Measurements from ENCODE around the gene CREB3L2. TPM values are rescaled to one million over a fixed set of nuclear protein-coding genes. Genes with fewer than 3 reads are reported as not detected.

Gene CREB3L2
- total and polyA plus RNA-seq, 2 donors (not counting 1 experiment from before 2014, with no cell fraction given): 13.8 to 25.1 TPM

DNA sequence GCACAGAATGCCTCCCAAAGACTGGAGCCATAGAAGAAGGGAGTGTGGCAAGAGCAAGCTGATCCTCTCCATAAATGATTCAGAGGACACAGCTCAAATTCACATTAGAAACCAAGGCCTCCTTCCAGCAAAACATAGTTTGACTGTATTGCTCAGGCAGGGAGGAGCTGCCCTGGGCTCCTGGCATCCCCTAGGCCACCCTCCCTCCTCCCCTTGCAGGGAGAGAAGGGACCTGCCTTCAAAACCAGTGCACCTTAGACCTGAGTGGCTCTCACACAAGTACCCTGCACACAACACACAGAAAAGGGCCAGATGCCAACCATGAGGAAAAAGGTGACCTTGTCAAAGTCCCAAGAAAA lies 64.7 kb downstream of the CREB3L2 start:
- Histone ChIP-seq H3K9ac (ENCODE audit: low read length) (no peak overlapping the region), H3K4me3 (ENCODE audit: control extremely low read depth in 1 of 5, extremely low read depth in 1 of 5, insufficient read depth in 1 of 5, low read depth in 2 of 5, low read length in 4 of 5) (no peak overlapping the region), H3K36me3 (replicated peaks in 1 of 2; ENCODE audit: control extremely low read depth in 1 of 2, control insufficient read depth in 1 of 2, extremely low read depth in 1 of 2, insufficient read depth in 2 of 2, low read length in 1 of 2) (no peaks in the 10 kb centered on the region), H3K79me2 (ENCODE audit: control insufficient read depth, insufficient read depth, low read length) (peaks cover 39% of the 10 kb centered on the region), H3K9me3 (ENCODE audit: control extremely low read depth in 1 of 3, control insufficient read depth in 2 of 3, insufficient read depth in 1 of 3, low read length in 2 of 3) (no peaks in the 10 kb centered on the region), H3K4me1 (ENCODE audit: control insufficient read depth in 2 of 2, insufficient read depth in 2 of 2, low read length in 2 of 2) (peaks cover 28 to 30% of the 10 kb centered on the region in 2 donors), H3K27me3 (replicated peaks in 1 of 4; ENCODE audit: control extremely low read depth in 1 of 4, control insufficient read depth in 3 of 4, insufficient read depth in 4 of 4, low read length in 3 of 4) (no peaks in the 10 kb centered on the region), H4K20me1 (ENCODE audit: control insufficient read depth, insufficient read depth, low read length, poor library complexity, severe bottlenecking) (peaks cover 6% of the 10 kb centered on the region), H3K27ac (ENCODE audit: low read length in 2 of 2) (no peak overlapping the region), H2AFZ (ENCODE audit: insufficient read depth, low read depth, low read length, poor library complexity, severe bottlenecking) (no peak overlapping the region), H3K4me2 (replicated peaks; ENCODE audit: low read depth, low read length, poor library complexity, severe bottlenecking) (no peak overlapping the region)
- ATAC-seq (ENCODE audit: low read depth) (no peak), DNase-seq (no peak)
- TF ChIP-seq, protein P1, sequence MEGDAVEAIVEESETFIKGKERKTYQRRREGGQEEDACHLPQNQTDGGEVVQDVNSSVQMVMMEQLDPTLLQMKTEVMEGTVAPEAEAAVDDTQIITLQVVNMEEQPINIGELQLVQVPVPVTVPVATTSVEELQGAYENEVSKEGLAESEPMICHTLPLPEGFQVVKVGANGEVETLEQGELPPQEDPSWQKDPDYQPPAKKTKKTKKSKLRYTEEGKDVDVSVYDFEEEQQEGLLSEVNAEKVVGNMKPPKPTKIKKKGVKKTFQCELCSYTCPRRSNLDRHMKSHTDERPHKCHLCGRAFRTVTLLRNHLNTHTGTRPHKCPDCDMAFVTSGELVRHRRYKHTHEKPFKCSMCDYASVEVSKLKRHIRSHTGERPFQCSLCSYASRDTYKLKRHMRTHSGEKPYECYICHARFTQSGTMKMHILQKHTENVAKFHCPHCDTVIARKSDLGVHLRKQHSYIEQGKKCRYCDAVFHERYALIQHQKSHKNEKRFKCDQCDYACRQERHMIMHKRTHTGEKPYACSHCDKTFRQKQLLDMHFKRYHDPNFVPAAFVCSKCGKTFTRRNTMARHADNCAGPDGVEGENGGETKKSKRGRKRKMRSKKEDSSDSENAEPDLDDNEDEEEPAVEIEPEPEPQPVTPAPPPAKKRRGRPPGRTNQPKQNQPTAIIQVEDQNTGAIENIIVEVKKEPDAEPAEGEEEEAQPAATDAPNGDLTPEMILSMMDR (IDR thresholded peaks at IDR 0.05): no peak
- TF ChIP-seq EZH2 (IDR thresholded peaks at IDR 0.05; ENCODE audit: borderline replicate concordance, insufficient read depth, low read depth, low read length, poor library complexity, severe bottlenecking): no peak
- Mint-ChIP-seq H3K4me1 (peaks cover 36% of the 10 kb centered on the region), H3K9me3 (ENCODE audit: insufficient read depth) (no peaks in the 10 kb centered on the region), H3K27ac (no peak overlapping the region), H3K4me3 (no peak overlapping the region), H3K27me3 (no peaks in the 10 kb centered on the region)
- CTCF ChIA-PET: interaction anchor here (1.9 kb wide), 1 partner anchor 9 kb away, joined by 5 read pairs; no protein-coding TSS in a partner anchor
- POLR2A ChIA-PET: interaction anchor here (0.7 kb wide), 1 partner anchor 141 kb away, joined by 3 read pairs; no protein-coding TSS in a partner anchor
- intact Hi-C loops (cut with micrococcal nuclease): no loop called here

DNA sequence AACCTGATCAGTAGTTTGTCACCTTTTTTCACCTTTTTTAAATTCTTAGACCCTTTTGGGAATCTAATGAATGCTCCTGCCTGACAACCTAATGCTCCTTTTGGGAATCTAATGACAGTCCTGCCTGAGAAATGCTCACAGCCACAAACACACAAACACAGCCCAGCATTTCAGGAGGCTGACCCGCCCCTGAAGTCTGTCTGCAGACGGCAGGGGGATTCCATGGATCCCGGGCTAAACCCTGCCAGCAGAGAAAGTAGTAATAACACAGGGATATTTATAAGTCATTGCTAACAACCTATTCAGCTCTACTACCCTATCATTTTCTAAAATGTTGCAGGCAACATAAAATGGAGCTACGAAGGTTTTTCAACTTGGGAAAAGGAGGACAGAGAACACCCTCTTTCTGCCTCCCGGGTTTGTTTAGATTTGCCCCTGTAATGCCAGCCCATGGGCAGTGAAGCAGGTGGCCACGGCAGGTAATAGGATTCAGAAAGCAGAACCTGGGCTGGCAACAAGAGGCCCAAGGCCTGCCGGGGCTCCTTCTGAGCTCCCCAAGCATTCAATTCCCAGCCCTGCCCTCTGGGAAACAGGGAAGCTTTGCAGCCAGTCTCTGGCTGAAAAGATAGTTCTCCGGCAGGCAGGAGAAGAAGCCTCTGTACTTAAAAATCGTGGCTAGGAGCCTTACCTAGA lies 65.2 kb downstream of the CREB3L2 start:
- ChIA-PET POLR2A (no interaction called here), CTCF (interaction anchor here (1.9 kb wide), 1 partner anchor 9 kb away, joined by 5 read pairs; no protein-coding TSS in a partner anchor)
- TF ChIP-seq, protein P1 (IDR thresholded peaks at IDR 0.05): no peak
- TF ChIP-seq EZH2 (IDR thresholded peaks at IDR 0.05; ENCODE audit: borderline replicate concordance, insufficient read depth, low read depth, low read length, poor library complexity, severe bottlenecking): no peak
- no peaks in the 10 kb centered on the region for H3K27me3 Mint-ChIP-seq
- H3K4me1 Mint-ChIP-seq: peaks cover 36% of the 10 kb centered on the region
- Histone ChIP-seq H3K4me1 (ENCODE audit: control insufficient read depth in 2 of 2, insufficient read depth in 2 of 2, low read length in 2 of 2) (peaks cover 28 to 30% of the 10 kb centered on the region in 2 donors), H3K4me3 (ENCODE audit: control extremely low read depth in 1 of 5, extremely low read depth in 1 of 5, insufficient read depth in 1 of 5, low read depth in 2 of 5, low read length in 4 of 5) (no peak overlapping the region), H3K27ac (ENCODE audit: low read length in 2 of 2) (peak overlapping the region; percentile 54 to 90), H3K27me3 (replicated peaks in 1 of 4; ENCODE audit: control extremely low read depth in 1 of 4, control insufficient read depth in 3 of 4, insufficient read depth in 4 of 4, low read length in 3 of 4) (no peaks in the 10 kb centered on the region), H3K9ac (ENCODE audit: low read length) (no peak overlapping the region), H3K4me2 (replicated peaks; ENCODE audit: low read depth, low read length, poor library complexity, severe bottlenecking) (peak overlapping the region; percentile 74), H3K36me3 (replicated peaks in 1 of 2; ENCODE audit: control extremely low read depth in 1 of 2, control insufficient read depth in 1 of 2, extremely low read depth in 1 of 2, insufficient read depth in 2 of 2, low read length in 1 of 2) (no peaks in the 10 kb centered on the region), H3K79me2 (ENCODE audit: control insufficient read depth, insufficient read depth, low read length) (peaks cover 45% of the 10 kb centered on the region), H4K20me1 (ENCODE audit: control insufficient read depth, insufficient read depth, low read length, poor library complexity, severe bottlenecking) (peaks cover 6% of the 10 kb centered on the region), H2AFZ (ENCODE audit: insufficient read depth, low read depth, low read length, poor library complexity, severe bottlenecking) (no peak overlapping the region), H3K9me3 (ENCODE audit: control extremely low read depth in 1 of 3, control insufficient read depth in 2 of 3, insufficient read depth in 1 of 3, low read length in 2 of 3) (no peaks in the 10 kb centered on the region)
- no peak for ATAC-seq (ENCODE audit: low read depth)
- H3K27ac Mint-ChIP-seq: peak overlapping the region; percentile 64
- H3K4me3 Mint-ChIP-seq: no peak overlapping the region
- intact Hi-C loops (cut with micrococcal nuclease): no loop called here
- 89% methylated on average over 5 of the region's 9 CpGs for WGBS (ENCODE audit: insufficient coverage)
- no peaks in the 10 kb centered on the region for H3K9me3 Mint-ChIP-seq (ENCODE audit: insufficient read depth)
- no peak for DNase-seq

Measured in B cell (primary cell).